ENCODE data around the gene CCDC12. TPM values are rescaled to one million over a fixed set of nuclear protein-coding genes. Genes with fewer than 3 reads are reported as not detected.
A peak's percentile ranks its signal among the peaks of the same experiment; 100 is the strongest.

The CCDC12 gene
- total RNA-seq: 10 to 100 TPM; 30.8 to 61.5 (median 45.4) TPM

DNA sequence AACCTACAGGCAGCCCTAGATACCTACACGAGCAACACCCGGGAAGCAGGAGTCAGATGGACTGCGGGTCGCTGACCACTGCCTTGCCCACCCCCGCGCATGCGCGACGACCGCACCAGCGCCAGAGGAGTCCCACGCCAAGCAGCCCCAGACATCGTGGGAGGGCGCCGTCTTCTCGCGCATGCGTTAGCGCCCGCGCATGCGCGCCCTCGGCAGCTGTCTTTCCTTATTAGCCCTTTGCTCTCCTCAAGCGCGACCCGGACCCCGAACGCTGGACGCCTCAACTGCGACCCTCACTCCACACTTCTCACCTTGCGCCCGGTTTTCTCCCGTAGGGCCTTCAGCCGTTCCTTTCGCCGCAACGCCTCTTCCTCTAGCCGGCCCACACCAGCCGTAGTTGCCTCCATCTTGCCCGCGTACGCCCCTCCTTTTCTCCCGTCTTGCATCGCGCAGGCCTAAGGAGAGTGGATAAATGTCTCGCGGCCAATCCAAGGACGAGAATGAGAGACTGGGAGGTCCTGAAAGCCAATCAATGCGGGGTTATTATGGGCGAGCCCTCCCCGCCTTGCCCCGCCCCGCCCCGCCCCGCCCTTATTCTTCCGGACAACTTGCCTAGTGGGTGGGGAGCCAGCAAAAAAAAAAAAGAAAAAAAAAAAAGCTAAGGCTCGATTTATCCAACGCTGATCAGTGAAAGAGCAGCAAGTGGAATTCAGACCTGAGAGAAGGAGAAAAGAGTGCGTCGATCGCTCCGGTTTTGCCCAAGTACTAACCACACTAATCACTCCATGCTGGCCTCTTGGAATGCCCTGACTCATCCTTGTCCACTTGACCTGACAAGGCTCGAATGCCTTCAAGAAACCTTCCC, at the start of gene CCDC12:
Gene CCDC12 (minus strand): TSS at position 420 of the 865 bp plus-strand sequence. CDS start 13 bp downstream, at position 407.
- ATAC-seq (ENCODE audit: low FRiP score): peak; percentile 90
- TF ChIP-seq, protein P1, sequence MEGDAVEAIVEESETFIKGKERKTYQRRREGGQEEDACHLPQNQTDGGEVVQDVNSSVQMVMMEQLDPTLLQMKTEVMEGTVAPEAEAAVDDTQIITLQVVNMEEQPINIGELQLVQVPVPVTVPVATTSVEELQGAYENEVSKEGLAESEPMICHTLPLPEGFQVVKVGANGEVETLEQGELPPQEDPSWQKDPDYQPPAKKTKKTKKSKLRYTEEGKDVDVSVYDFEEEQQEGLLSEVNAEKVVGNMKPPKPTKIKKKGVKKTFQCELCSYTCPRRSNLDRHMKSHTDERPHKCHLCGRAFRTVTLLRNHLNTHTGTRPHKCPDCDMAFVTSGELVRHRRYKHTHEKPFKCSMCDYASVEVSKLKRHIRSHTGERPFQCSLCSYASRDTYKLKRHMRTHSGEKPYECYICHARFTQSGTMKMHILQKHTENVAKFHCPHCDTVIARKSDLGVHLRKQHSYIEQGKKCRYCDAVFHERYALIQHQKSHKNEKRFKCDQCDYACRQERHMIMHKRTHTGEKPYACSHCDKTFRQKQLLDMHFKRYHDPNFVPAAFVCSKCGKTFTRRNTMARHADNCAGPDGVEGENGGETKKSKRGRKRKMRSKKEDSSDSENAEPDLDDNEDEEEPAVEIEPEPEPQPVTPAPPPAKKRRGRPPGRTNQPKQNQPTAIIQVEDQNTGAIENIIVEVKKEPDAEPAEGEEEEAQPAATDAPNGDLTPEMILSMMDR (IDR thresholded peaks at IDR 0.05): no peak
- DNase-seq (ENCODE audit: low spot score): peak; percentile 84

DNA sequence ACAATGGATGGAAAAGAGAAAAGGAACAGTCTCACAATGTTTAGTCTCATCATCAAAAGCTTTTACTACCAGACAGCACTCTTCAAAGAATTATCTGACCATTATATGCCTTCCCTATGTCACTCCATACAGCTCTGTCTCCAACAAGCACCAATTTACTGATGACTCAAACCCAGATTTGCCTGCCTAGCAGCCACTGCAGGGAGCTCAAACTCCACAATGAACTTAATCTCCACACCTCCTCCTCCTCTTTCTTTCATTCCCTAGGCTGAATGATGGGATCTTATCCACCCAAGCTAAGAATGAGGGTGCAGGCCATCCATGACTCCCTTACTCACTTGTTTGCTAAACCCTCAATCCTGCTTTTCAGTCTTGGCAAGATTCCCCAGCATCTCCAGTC, 48.4 kb upstream of the CCDC12 start:
- ATAC-seq (ENCODE audit: low FRiP score) (peak; percentile 55), DNase-seq (ENCODE audit: low spot score) (no peak)
- TF ChIP-seq, protein P1 (IDR thresholded peaks at IDR 0.05): no peak

DNA sequence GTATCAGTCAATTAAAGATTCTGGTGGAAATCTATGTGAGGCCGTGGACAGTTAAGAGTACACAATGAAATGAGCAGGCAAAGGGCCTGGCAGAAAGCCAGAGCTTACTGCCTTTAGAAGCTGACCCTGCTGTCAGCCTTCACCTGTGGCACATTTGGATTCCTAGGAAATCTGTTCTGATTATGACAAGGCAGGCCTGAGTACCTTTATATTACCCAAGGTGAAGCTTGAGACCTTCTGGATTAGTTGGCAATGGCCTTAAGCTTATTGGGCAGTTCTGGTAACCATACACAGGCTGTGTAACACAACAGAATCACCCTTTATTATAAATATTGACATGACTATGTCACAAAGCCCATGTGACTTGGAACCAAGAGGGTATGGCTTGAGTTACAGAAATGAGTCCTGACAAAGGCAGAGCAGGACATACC, 46.1 kb upstream of the CCDC12 start:
- no peak for DNase-seq (ENCODE audit: low spot score)
- ATAC-seq (ENCODE audit: low FRiP score): no peak
- TF ChIP-seq, protein P1 (IDR thresholded peaks at IDR 0.05): no peak

DNA sequence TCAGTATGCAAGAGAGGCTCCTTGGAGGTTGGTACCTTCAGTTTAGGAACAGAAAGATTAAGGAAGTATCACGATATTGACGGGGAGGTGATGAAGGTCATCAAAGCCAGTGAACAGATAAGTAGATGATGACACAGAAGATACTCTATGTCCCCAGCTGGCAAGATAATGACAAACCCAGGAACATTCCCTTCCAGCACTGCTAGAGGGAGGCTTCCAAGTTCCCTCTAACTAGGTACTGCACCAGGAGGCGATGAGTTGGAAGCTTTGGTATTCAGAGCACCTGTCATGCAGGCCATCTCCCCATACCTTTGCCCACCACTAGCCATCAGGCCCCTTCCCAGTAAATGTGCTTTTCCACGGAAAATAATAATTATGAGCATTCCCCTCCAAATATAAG, 43.8 kb upstream of the CCDC12 start:
- TF ChIP-seq, protein P1 (IDR thresholded peaks at IDR 0.05): no peak
- DNase-seq (ENCODE audit: low spot score): no peak
- ATAC-seq (ENCODE audit: low FRiP score): no peak

DNA sequence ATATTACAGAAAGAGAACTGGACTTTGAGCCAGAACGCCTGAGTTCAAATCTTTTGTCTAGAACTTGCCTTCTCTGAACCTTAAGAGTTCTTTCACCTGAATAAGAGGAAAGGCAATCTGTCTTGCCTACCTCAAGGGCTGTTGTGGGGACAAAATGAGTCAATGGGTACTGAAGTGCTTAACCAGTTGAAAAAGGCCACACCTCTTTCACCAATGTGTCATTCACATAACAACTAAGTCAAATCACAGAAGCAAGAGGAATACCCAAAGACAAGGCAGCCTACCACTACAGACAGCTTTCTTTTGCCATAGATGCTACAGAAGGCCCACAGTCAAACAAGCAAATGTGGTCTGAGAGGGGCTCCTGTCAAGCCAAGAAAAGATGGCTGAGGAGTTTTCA, 42.7 kb upstream of the CCDC12 start:
- ATAC-seq (ENCODE audit: low FRiP score) (no peak), DNase-seq (ENCODE audit: low spot score) (no peak)
- TF ChIP-seq, protein P1 (IDR thresholded peaks at IDR 0.05): no peak

DNA sequence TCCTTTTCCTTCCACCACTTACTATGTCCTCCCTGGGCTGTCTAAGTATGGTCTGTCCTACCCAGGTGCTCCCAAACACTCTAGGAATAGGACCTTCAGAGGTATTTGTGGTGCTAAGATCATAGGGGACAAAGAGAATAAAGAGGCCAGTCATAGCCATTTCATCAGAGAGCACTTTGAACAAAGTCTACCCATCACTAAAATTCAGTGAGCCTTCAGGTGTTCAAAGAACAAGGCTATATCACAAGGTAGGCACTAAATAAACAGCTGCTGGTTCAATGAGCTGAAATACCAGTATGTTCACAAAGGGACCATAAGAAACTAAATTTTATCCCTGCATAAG, 41.7 kb upstream of the CCDC12 start:
- ATAC-seq (ENCODE audit: low FRiP score) (no peak), DNase-seq (ENCODE audit: low spot score) (no peak)
- TF ChIP-seq, protein P1 (IDR thresholded peaks at IDR 0.05): no peak
